Measurements from ENCODE around the gene PRR5L.

GRCh38 chr11:36389811-36390210 lies 93.7 kb downstream of the PRR5L start:
- no peak for TF ChIP-seq EZH2 (IDR thresholded peaks at IDR 0.05; ENCODE audit: low read length)
- TF ChIP-seq, protein P1, sequence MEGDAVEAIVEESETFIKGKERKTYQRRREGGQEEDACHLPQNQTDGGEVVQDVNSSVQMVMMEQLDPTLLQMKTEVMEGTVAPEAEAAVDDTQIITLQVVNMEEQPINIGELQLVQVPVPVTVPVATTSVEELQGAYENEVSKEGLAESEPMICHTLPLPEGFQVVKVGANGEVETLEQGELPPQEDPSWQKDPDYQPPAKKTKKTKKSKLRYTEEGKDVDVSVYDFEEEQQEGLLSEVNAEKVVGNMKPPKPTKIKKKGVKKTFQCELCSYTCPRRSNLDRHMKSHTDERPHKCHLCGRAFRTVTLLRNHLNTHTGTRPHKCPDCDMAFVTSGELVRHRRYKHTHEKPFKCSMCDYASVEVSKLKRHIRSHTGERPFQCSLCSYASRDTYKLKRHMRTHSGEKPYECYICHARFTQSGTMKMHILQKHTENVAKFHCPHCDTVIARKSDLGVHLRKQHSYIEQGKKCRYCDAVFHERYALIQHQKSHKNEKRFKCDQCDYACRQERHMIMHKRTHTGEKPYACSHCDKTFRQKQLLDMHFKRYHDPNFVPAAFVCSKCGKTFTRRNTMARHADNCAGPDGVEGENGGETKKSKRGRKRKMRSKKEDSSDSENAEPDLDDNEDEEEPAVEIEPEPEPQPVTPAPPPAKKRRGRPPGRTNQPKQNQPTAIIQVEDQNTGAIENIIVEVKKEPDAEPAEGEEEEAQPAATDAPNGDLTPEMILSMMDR (optimal IDR thresholded peaks at IDR 0.05 in 1 of 3, IDR thresholded peaks at IDR 0.05 in 1 of 3, conservative IDR thresholded peaks at IDR 0.05 in 1 of 3; ENCODE audit: extremely low read depth in 1 of 3, insufficient read depth in 2 of 3, low read length in 3 of 3) = no peak
